ENCODE measurements around the gene ZMYND19.
A peak's percentile ranks its signal among the peaks of the same experiment; 100 is the strongest.
"Not testable (repeated sequence)": the region's sequence is repeated elsewhere in the genome, so short reads cannot be mapped to it uniquely, and the experiment has no call there.

The ZMYND19 gene

DNA sequence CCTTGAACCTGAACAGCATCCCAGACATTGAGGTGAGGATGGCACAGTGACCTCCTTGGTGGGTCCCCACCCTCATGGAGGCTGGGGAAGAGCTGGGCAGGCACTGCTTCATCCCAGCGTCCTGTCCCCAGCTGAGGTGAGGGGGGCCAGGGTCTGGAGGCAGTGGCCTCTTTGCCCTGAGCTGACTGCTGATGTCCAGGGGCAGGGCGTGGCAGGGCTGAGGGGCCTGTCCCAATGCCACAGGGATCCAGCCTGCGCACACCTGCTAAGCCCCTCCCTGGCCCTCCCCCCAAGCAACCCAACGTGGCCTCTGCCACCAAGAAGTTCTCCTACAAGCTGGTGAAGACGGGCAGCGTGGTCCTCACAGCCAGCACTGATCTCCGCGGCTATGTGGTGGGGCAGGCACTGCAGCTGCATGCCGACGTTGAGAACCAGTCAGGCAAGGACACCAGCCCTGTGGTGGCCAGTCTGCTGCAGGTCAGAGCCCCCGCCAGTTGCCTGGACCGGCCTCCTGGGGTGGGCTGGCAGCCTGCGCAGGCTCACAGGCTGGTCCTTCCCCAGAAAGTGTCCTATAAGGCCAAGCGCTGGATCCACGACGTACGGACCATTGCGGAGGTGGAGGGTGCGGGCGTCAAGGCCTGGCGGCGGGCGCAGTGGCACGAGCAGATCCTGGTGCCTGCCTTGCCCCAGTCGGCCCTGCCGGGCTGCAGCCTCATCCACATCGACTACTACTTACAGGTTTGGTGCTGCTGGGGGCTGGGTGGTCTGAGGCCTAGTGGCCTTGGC is 23.6 kb upstream of the ZMYND19 start:
- no peak for DNase-seq

GRCh38 chr9:137613259-137613658 is 22.9 kb upstream of the ZMYND19 start:
- DNase-seq: no peak

GRCh38 chr9:137612741-137613142 is 22.4 kb upstream of the ZMYND19 start:
- no peak for DNase-seq

DNA sequence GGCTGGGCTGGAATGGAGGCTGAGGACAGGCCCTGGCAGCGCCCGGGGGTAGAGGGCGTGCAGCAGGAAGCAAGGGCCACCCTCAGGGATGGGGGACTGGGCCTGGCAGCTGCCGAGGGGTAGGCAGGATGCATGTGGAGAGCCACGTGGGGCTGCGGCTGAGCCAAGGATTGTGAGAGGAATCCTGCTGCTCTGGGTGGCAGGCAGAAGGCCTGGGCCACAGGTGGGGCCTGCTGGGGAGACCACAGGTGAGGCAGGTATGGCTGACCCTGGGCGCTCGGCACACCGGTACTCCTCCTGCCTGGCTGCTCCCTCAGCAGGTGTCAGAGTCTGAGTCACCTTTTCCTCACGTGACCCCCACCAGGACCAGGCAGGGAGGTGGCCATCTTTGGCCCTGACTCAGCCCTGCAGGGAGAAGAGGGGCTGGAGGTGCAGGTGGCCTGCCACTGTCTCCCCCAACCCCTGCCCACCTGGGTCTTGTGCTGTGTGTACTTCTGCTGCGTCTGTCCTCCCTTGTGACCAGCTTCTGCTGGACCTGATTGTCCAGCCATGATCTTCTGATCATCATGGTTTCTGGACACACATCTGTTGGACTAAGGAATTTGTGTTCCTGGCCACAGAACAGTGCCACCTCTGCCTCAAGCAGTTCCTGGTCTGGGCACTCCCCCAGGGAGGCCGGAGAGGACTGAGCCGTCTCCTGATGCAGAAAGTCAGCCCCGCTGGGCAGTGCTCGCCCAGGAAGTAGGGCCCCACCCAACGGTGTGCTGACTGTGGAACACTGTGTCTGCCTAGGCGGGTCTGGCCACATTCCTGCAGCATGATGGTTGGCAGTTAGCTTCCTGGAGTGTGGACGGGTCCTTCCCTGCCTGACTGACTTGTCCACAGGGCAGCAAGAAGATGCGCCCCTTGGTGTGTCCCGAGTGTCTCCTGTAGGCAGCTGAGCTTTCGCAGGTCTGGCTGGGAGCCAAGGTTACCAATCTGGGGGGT is 21.6 kb upstream of the ZMYND19 start:
- no peak for DNase-seq

DNA sequence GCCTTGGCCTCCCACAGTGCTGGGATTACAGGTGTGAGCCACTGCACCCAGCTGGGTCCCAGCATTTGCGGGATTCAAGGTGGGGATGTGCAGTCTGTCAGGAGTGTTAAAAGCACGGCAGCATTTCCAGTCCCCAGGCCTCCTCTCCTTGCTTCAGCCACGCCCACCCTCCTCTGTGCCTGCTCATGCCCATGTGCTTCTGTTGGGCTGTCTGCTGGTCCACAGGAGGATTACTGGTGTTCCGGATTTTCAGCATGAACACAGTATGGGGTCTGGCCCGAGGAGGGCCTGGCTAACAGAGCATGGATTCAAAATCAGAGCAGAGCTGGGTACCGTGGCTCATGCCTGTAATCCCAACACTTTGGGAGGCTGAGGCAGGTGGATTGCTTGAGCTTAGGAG is 20.6 kb upstream of the ZMYND19 start:
- DNase-seq: no peak

GRCh38 chr9:137607141-137607857 is 17.0 kb upstream of the ZMYND19 start:
- DNase-seq: no peak

DNA sequence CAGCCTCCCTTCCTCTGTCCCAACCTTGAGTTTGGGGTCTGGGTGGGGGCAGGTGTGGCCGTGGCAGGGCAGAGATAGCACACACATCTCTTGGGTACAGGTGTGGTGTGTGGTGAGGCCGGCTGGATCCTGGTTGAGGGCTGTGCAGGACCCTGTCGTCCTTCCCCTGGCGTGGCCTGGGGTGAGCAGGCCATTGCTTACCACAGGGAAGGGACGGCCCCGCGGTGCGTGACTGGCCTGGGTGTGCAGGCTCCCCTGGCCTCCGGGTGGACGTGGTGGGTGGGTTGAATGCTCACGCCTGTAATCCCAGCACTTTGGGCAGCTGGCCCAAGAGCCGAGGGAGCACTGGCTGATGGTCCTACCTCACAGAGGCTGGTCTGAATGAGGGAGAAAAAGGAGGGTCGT is 16.4 kb upstream of the ZMYND19 start:
- DNase-seq: no peak

GRCh38 chr9:137606005-137606621 is 15.8 kb upstream of the ZMYND19 start:
- DNase-seq: no peak

DNA sequence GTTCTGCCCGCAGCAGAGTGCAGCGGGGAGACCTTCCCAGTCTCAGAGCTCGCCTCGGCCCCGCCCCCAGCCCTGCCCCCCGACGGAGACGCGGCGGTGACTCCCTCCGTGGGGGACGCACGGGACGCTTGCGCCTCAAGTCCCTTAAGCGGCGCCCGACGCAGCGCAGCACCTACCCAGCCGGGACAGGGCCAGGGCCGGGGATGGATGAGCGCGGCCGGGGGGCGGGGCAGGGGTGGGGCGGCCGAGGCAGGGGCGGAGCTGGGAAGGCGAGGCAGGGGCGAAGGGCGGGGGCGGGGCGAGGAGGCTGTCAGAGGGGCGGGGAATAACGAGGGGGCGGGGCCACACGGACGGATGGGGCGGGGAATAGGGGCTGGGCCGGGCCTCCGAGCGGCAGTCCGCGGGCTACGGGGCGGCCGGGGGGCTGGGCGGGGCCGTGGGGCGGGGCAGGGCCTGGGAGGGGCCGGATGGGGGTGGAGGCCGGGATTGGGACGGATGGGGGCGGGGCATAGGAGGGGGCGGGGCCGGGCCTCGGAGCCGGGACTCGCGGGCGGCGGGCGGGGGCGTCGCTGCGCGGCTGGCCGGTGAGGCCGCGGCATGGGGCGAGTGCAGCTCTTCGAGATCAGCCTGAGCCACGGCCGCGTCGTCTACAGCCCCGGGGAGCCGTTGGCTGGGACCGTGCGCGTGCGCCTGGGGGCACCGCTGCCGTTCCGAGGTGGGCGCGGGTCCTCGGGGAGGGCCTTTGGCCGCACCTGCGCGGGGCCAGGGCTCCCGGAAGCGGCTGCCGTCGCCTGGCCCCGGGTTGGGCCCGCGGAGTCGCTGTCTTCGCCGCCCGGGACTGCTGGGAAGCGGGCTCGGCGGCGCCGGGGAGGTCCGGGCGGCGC is 15.1 kb upstream of the ZMYND19 start, which contains the start of gene ARRDC1:
TSS of gene ARRDC1 (plus strand) at position 566 of the 884 bp plus-strand sequence. CDS start at position 598, 32 bp downstream.
- peak; percentile 91 for DNase-seq

DNA sequence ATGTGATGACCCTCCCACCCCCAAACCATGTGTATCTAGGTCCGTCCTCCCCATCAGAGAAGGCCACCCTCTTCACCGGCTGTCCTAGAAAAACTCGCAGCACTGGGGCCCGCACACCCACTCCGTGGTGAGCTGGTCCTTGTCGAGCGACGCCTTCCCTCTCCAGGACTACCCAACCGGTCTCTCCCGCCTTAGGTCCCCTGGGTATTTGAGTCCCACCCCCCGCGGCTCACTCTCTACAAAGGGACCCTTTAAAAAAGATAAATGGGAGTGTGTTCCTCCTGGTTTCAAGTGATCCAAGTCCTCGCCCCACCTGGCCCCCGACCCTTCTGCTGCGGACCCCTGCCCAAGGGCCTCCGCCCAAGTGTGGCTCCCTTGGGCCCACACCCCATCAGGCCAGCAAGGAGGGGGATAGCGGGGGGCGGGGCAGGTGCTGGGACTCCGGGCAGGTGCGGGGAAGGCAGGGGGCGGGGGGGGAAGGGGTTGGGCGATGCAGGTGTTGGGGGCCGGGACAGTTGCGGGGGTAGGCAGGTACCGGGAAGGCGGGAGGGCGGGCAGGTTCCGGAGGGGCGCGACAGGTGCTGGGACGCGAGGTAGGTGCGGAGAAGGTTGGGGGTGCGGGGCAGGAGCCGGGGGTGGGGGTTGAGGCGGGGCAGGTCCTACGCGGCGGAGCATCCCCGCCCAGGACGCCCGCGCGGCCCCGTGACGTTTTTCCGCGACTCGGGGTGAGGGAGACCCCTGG is 14.2 kb upstream of the ZMYND19 start:
- DNase-seq: no peak

- no peak for DNase-seq
These were observed 13.6 kb upstream of the ZMYND19 start for GRCh38 chr9:137603879-137604278.

DNA sequence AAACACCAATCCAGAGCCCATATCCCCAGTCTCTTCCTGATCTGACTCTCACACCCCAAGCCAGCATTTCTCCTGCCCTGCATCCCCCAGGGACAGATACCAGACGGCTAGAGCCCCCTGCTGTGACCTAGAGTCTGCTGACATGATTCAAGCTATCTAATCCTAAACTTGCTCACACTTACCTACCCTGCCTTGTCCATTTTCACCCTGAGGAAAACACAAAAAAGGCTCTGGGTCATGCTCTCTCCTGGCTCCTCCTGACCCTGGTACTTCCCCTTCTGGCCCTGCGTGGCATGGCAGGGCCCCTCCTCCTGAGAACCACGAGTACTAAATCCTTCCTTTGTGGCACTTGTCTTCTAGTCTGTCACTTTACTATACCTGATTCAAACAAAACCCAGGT is 12.3 kb upstream of the ZMYND19 start:
- DNase-seq: no peak

DNA sequence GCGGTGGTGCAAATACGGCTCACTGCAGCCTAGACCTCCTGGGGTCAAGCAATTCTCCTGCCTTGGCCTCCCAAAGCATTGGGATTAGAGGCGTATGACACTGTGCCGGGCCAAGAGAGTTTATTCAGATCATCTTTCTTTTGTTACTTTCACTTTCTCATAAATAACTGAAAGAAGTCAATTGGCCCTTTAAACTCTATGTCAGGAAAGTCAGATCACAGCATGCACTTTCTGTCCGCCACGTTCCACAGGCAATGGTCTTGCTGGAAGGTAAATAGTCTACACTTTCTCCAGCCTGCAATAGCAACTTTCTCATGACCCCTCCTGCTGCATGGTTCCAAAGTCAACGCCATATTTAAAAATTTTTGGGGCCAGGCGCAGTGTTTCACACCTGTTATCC is 8.6 kb upstream of the ZMYND19 start:
- DNase-seq: no peak

- DNase-seq: not testable (repeated sequence)
These were observed 6.3 kb upstream of the ZMYND19 start for GRCh38 chr9:137596577-137596976.

GRCh38 chr9:137593176-137593575 is 2.9 kb upstream of the ZMYND19 start:
- DNase-seq: no peak

DNA sequence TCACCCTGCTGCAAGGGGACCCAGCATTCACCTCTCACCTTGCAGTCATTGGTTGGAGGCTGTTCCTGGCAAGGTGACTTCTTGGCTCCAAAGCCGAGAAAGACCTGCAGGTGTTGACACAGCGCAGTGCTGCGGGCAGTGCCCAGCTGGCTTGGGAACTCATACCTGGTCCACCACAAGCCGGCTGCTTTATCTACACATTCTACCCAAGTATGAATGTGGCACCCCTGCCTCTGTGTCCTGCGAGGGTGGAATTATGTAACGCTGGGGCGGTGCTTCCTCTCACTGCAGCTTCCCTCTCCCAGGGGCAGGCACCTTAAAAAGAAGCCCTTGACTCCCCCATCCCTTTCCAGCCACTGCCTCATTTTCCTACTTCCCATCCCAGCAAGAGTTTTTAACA is 2.5 kb upstream of the ZMYND19 start:
- DNase-seq: no peak

DNA sequence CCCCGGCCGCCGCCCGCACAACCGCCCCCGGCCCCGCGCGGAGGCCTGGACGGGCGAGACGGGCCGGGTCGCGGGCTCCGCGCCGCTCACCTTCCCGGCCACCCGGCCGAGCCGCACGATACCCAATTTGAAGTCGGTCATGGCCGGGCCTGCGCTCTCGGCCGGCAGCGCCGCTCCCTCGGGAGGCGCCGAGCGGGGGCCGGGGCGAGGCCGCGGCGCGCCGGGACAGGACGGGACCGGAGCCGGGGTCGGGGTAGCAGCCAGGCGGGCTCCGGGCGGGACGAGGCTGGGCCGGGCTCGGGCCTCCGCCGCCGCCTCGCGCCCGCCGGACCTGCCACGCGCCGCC is 216 bp downstream of the ZMYND19 start:
- DNase-seq: no peak

DNA sequence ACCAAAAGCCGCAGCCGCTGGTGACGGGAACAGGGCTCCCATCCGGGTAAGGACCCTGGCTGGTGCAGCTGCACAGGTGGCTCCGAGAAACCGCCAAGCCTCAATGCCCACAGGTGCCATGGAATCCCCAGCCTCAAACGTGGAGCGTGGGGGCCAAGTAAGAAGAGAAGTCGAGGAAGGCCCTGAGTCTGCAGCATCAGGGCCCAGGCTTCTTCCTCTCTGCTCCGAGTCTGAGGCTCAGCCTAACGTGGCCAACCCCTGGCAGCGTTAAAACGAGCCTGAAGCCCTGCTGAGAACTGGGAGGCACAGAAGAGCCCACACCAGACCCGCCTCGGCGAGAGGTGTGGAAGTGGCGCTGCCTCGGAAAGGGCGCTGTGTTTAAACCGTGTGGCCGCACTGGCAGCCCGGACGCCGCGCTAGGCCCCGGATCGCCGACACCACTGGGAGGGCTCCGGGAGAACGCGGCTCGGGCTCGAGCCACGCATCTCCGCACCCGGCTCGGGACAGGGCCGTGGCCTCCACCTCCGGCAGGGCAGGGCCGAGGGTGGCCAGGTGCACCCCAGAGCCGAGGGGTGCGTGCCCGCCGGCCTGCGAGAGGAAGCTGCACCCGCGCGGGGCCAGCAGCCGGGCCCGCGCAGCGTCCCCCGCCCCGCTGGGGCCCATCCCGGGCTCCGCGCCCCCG is 730 bp downstream of the ZMYND19 start:
- no peak for DNase-seq

- DNase-seq: no peak
These were observed 1.4 kb downstream of the ZMYND19 start for GRCh38 chr9:137588891-137589290.

DNA sequence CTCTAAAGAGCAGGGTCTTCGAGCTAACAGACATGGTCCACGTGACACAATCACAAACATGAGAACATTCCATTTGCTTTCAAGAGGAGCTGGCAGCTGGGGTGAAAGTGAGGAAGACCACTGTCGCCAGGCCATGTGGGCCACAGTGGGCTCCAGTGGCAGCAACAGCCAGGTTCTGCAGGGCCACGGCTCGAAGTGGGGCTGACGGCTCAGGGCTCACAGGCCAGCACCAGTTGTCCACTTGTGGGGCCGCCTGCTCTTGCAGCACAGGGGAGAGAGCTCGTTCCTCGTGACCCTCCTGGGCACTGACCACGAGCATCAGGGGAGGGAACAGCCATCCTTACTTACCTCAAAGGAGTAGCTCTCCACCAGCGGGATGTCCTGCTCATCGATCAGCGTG is 2.0 kb downstream of the ZMYND19 start:
- DNase-seq: no peak
